Measurements from ENCODE around the gene MRGPRG. TPM values are rescaled to one million over a fixed set of nuclear protein-coding genes. Genes with fewer than 3 reads are reported as not detected.

MRGPRG gene
- total RNA-seq, 5 donors from 2014 or later (not counting 1 experiment from before 2014, with no cell fraction given), result not detected

DNA sequence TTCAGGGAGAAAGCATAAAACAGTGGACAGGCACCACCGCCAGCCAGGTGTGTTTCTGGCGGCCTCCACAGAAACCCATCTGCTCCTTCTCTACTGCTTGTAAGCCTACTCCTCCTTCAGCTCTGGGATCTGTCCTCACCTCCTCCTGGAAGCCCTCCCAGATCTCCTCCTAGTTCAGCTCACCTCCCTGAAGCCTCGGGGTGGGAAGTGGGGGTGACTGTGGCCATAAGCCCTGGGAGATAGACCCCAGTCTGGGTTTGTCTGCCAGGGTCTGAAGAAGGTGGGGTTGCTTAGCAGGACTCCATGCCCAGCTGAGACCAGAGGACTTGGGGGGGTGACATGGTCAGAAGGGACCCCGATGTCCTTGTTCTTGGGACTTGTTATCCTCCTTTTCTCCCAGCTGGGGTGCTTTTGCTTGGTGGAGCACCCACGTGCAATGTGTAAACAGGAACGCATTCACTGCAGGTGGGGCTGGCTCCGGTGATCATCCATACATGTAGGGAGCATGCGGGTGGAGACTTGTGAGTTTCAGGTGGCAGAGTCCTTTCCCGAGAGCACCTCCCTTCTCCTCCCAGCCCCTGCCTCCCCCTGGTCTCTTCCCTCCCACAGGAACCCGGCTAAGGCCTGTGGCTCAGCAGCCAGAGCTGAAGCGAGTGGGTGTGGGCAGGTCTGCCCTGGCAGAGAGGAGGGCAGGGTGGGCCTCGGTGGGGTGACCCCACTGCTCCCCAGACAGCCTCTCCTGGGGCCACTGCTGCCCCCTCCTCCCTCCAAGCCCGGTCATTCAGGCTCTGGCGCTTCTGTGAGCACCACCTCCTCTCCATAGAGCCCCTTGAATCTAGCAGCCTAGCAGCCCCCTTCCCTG, 25.9 kb downstream of the MRGPRG start:
- Histone ChIP-seq H3K36me3 (ENCODE audit: control insufficient read depth in 2 of 2, extremely low read depth in 1 of 2, insufficient read depth in 1 of 2, low read length in 1 of 2) (no peaks in the 10 kb centered on the region), H3K4me1 (ENCODE audit: control insufficient read depth in 1 of 2, extremely low read depth in 1 of 2, insufficient read depth in 2 of 2, low read length in 2 of 2) (no peaks in the 10 kb centered on the region), H3K4me3 (ENCODE audit: control insufficient read depth in 1 of 2, extremely low read depth in 1 of 2, low read length in 1 of 2) (no peak overlapping the region), H3K27me3 (replicated peaks in 1 of 2; ENCODE audit: control insufficient read depth in 2 of 2, extremely low read depth in 1 of 2, insufficient read depth in 2 of 2, low read length in 1 of 2) (peaks cover 0 to 33% of the 10 kb centered on the region in 2 experiments), H3K27ac (ENCODE audit: low read length) (no peak overlapping the region), H3K9me3 (no peaks in the 10 kb centered on the region)
- Mint-ChIP-seq H3K27ac (no peak overlapping the region), H3K27me3 (peaks cover 0 to 5% of the 10 kb centered on the region in 2 donors), H3K4me3 (no peak overlapping the region), H3K36me3 (no peaks in the 10 kb centered on the region), H3K4me1 (no peaks in the 10 kb centered on the region), H3K9me3 (no peaks in the 10 kb centered on the region)
- DNase-seq, result no peak
- ChIA-PET CTCF (no interaction called here), POLR2A (no interaction called here)
- no peak for ATAC-seq (replicated peaks in 1 of 4)
- 85% methylated on average over 3 of the region's 14 CpGs for WGBS (ENCODE audit: insufficient coverage)

DNA sequence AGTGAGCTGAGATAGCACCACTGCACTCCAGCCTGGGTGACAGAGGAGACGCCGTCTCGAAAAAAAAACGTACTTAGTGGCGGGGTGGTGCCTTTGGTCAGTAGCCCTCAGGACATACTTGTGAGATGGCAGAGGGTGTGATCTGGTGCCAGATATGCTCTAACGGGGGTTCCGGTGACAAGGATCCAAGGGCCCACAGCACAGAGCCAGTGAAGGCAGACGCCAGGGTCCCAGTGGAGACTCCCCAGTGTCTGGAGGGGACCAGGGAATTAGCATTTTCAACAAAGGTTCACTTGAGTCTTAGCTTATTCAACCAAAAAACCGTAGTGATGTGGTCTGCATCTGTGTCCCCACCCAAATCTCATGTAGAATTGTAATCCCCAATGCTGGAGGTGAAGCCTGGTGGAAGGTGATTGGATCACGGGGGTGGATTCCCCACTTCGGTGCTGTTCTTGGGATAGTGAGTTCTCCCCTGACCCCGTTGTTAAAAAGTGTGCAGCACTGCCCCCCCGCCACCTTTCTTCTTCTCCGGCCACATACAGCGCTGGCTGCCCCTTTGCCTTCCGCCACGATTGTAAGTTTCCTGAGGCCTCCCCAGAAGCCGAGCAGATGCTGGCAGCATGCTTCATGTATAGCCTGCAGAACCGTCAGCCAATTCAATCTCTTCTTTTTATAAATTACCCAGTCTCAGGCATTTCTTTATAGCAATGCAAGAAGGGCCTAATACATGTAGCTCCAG, 26.9 kb downstream of the MRGPRG start:
- H3K9me3 ChIP-seq, result no peaks in the 10 kb centered on the region
- no peaks in the 10 kb centered on the region for H3K4me1 ChIP-seq (ENCODE audit: control insufficient read depth in 1 of 2, extremely low read depth in 1 of 2, insufficient read depth in 2 of 2, low read length in 2 of 2)
- ATAC-seq (replicated peaks in 1 of 4) (no peak), DNase-seq (no peak)
- no peak overlapping the region for H3K27ac Mint-ChIP-seq
- no peak overlapping the region for H3K4me3 Mint-ChIP-seq
- CTCF ChIA-PET, result no interaction called here
- peaks cover 0 to 5% of the 10 kb centered on the region in 2 donors for H3K27me3 Mint-ChIP-seq
- H3K4me1 Mint-ChIP-seq, result no peaks in the 10 kb centered on the region
- H3K36me3 Mint-ChIP-seq, result no peaks in the 10 kb centered on the region
- H3K9me3 Mint-ChIP-seq, result no peaks in the 10 kb centered on the region
- POLR2A ChIA-PET, result no interaction called here
- H3K36me3 ChIP-seq (ENCODE audit: control insufficient read depth in 2 of 2, extremely low read depth in 1 of 2, insufficient read depth in 1 of 2, low read length in 1 of 2), result no peaks in the 10 kb centered on the region
- WGBS (ENCODE audit: insufficient coverage), result 88% methylated on average over 13 of the region's 19 CpGs
- peaks cover 0 to 24% of the 10 kb centered on the region in 2 experiments for H3K27me3 ChIP-seq (replicated peaks in 1 of 2; ENCODE audit: control insufficient read depth in 2 of 2, extremely low read depth in 1 of 2, insufficient read depth in 2 of 2, low read length in 1 of 2)
- H3K4me3 ChIP-seq (ENCODE audit: control insufficient read depth in 1 of 2, extremely low read depth in 1 of 2, low read length in 1 of 2), result no peak overlapping the region
- H3K27ac ChIP-seq (ENCODE audit: low read length), result no peak overlapping the region

DNA sequence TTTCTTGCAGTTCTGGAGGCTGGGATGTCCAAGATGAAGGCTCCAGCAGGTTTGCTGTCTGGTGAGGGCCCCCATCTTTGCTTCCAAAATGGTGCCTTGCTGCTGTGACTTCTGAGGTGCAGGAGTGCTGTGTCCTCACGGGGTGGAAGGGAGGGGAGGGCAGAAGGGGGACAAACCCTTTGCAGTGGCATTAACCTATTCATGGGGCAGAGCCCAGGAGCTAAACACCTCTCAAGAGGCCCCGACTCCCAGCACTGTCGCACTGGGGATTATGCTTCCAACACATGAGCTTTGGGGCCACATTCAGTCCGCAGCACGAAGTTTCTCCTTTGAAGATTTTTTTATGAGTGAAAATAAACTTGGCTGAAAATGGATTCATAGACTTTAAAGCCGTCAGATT, 28.0 kb downstream of the MRGPRG start:
- no peaks in the 10 kb centered on the region for H3K9me3 ChIP-seq
- Mint-ChIP-seq H3K9me3 (no peaks in the 10 kb centered on the region), H3K27me3 (peaks cover 0 to 2% of the 10 kb centered on the region in 2 donors), H3K36me3 (no peaks in the 10 kb centered on the region), H3K27ac (no peak overlapping the region), H3K4me1 (no peaks in the 10 kb centered on the region), H3K4me3 (no peak overlapping the region)
- no peak overlapping the region for H3K27ac ChIP-seq (ENCODE audit: low read length)
- 100% methylated on average over 1 of the region's 6 CpGs for WGBS (ENCODE audit: insufficient coverage)
- no peak for ATAC-seq (replicated peaks in 1 of 4)
- POLR2A ChIA-PET, result no interaction called here
- H3K4me3 ChIP-seq (ENCODE audit: control insufficient read depth in 1 of 2, extremely low read depth in 1 of 2, low read length in 1 of 2), result no peak overlapping the region
- no peaks in the 10 kb centered on the region for H3K36me3 ChIP-seq (ENCODE audit: control insufficient read depth in 2 of 2, extremely low read depth in 1 of 2, insufficient read depth in 1 of 2, low read length in 1 of 2)
- H3K4me1 ChIP-seq (ENCODE audit: control insufficient read depth in 1 of 2, extremely low read depth in 1 of 2, insufficient read depth in 2 of 2, low read length in 2 of 2), result no peaks in the 10 kb centered on the region
- CTCF ChIA-PET, result no interaction called here
- H3K27me3 ChIP-seq (replicated peaks in 1 of 2; ENCODE audit: control insufficient read depth in 2 of 2, extremely low read depth in 1 of 2, insufficient read depth in 2 of 2, low read length in 1 of 2), result peaks cover 0 to 19% of the 10 kb centered on the region in 2 experiments
- DNase-seq, result no peak

DNA sequence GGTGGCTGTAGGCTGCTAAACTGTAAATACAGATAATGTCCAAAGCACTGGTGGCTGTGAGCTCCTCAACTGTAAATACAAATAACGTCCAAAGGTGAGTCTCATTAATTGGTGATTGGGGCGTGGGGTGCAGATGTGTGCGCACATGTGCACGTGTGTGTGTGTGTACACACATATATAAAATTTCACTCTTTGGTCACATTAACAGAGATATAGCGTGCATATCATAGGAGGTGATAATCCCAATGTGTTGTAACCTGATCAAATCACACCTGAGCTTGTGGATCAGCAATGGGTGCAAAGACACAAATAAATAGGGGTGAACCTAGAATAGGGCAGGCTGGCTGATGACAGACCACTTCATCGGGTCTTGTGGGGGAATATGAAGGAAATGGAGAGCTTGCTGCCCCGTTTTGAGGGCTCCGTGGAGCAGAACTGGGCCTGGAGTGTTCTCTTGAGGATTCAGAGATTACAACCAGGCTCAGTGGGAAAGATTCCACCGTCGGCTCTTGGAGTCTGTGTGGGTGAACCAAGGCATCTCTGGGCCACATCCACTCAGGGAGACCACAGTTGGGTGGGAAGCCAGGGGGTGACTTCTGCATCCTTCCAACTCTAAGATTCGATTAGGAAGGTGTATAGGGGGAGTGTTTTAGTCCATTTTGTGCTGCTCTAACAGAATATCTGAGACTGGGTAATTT, 28.6 kb downstream of the MRGPRG start:
- H3K27me3 ChIP-seq (replicated peaks in 1 of 2; ENCODE audit: control insufficient read depth in 2 of 2, extremely low read depth in 1 of 2, insufficient read depth in 2 of 2, low read length in 1 of 2), result peaks cover 0 to 19% of the 10 kb centered on the region in 2 experiments
- CTCF ChIA-PET, result no interaction called here
- no peak for ATAC-seq (replicated peaks in 1 of 4)
- peaks cover 0 to 2% of the 10 kb centered on the region in 2 donors for H3K27me3 Mint-ChIP-seq
- no peak overlapping the region for H3K27ac ChIP-seq (ENCODE audit: low read length)
- POLR2A ChIA-PET, result interaction anchor here in 1 of 2 donors (1.0 kb wide), 1 partner anchor 24 kb away, joined by 5 read pairs; no protein-coding TSS in a partner anchor
- no peak overlapping the region for H3K4me3 Mint-ChIP-seq
- no peaks in the 10 kb centered on the region for H3K4me1 Mint-ChIP-seq
- no peak overlapping the region for H3K27ac Mint-ChIP-seq
- H3K9me3 Mint-ChIP-seq, result no peaks in the 10 kb centered on the region
- H3K9me3 ChIP-seq, result no peaks in the 10 kb centered on the region
- H3K36me3 ChIP-seq (ENCODE audit: control insufficient read depth in 2 of 2, extremely low read depth in 1 of 2, insufficient read depth in 1 of 2, low read length in 1 of 2), result no peaks in the 10 kb centered on the region
- no peak for DNase-seq
- H3K36me3 Mint-ChIP-seq, result no peaks in the 10 kb centered on the region
- WGBS (ENCODE audit: insufficient coverage), result 81% methylated on average over 6 of the region's 11 CpGs
- H3K4me1 ChIP-seq (ENCODE audit: control insufficient read depth in 1 of 2, extremely low read depth in 1 of 2, insufficient read depth in 2 of 2, low read length in 2 of 2), result no peaks in the 10 kb centered on the region
- H3K4me3 ChIP-seq (ENCODE audit: control insufficient read depth in 1 of 2, extremely low read depth in 1 of 2, low read length in 1 of 2), result no peak overlapping the region

DNA sequence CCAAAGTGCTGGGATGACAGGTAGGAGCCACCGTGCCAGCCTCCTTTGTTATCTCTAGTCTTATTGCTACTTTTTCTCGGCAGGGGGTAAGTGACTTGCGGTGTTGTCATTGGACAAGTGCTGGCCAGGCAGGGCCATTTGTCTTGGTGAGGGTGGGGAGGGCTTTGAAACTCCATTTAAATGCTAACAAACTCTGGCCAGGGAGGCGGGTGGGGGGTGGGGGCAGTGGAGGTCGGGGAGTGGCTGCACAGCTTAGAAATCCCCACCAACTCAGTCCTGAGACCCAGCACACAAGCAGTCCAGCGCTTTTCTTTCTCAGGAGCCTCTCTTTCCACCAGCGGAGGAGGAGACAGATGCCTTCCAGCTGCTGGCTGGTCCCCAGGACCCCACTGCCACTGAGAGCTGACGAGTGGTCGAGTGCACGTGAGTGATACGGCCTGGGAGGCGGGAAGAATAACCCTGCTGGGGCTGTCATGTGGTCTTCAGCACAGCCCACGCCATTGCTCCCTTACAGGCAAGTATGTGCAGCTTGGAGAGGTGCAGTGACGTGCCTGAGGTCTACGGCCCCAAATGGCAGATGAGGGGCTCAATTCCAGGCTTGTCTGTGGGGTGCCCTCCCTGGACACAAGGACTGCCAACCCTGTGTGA, 29.3 kb downstream of the MRGPRG start:
- no peaks in the 10 kb centered on the region for H3K36me3 ChIP-seq (ENCODE audit: control insufficient read depth in 2 of 2, extremely low read depth in 1 of 2, insufficient read depth in 1 of 2, low read length in 1 of 2)
- DNase-seq (peak in 1 of 35 experiments; percentile 3), ATAC-seq (replicated peaks in 1 of 4) (no peak)
- no peaks in the 10 kb centered on the region for H3K9me3 ChIP-seq
- 86% methylated on average over 9 of the region's 15 CpGs for WGBS (ENCODE audit: insufficient coverage)
- H3K4me3 ChIP-seq (ENCODE audit: control insufficient read depth in 1 of 2, extremely low read depth in 1 of 2, low read length in 1 of 2), result no peak overlapping the region
- no peaks in the 10 kb centered on the region for H3K4me1 ChIP-seq (ENCODE audit: control insufficient read depth in 1 of 2, extremely low read depth in 1 of 2, insufficient read depth in 2 of 2, low read length in 2 of 2)
- peaks cover 0 to 15% of the 10 kb centered on the region in 2 experiments for H3K27me3 ChIP-seq (replicated peaks in 1 of 2; ENCODE audit: control insufficient read depth in 2 of 2, extremely low read depth in 1 of 2, insufficient read depth in 2 of 2, low read length in 1 of 2)
- CTCF ChIA-PET, result no interaction called here
- no peaks in the 10 kb centered on the region for H3K9me3 Mint-ChIP-seq
- H3K27ac ChIP-seq (ENCODE audit: low read length), result no peak overlapping the region
- H3K36me3 Mint-ChIP-seq, result no peaks in the 10 kb centered on the region
- H3K4me1 Mint-ChIP-seq, result no peaks in the 10 kb centered on the region
- POLR2A ChIA-PET, result interaction anchor here in 1 of 2 donors (1.0 kb wide), 1 partner anchor 24 kb away, joined by 5 read pairs; no protein-coding TSS in a partner anchor
- H3K27ac Mint-ChIP-seq, result no peak overlapping the region
- peaks cover 0 to 2% of the 10 kb centered on the region in 2 donors for H3K27me3 Mint-ChIP-seq
- no peak overlapping the region for H3K4me3 Mint-ChIP-seq

All from T-cell (primary cell).